ENCODE measurements around the gene ABCC4.

Gene ABCC4

GRCh38 chr13:95044452-95045205 is 256.6 kb downstream of the ABCC4 start:
- no peak for DNase-seq (ENCODE audit: low spot score)

- DNase-seq (ENCODE audit: low spot score): no peak
Observed at GRCh38 chr13:95039415-95039814, 261.8 kb downstream of the ABCC4 start.

GRCh38 chr13:95038949-95039348 is 262.3 kb downstream of the ABCC4 start:
- DNase-seq (ENCODE audit: low spot score): no peak

GRCh38 chr13:95035311-95036109 is 265.7 kb downstream of the ABCC4 start:
- no peak for DNase-seq (ENCODE audit: low spot score)

GRCh38 chr13:95033890-95034289 is 267.4 kb downstream of the ABCC4 start:
- no peak for DNase-seq (ENCODE audit: low spot score)

GRCh38 chr13:95032121-95032520 is 269.1 kb downstream of the ABCC4 start:
- no peak for DNase-seq (ENCODE audit: low spot score)

- no peak for DNase-seq (ENCODE audit: low spot score)
Observed at GRCh38 chr13:95030821-95031343, 270.4 kb downstream of the ABCC4 start.

GRCh38 chr13:95027638-95028037 is 273.6 kb downstream of the ABCC4 start:
- DNase-seq (ENCODE audit: low spot score): no peak

GRCh38 chr13:95025116-95025515 is 276.1 kb downstream of the ABCC4 start:
- no peak for DNase-seq (ENCODE audit: low spot score)

- DNase-seq (ENCODE audit: low spot score): no peak
Observed at GRCh38 chr13:95023405-95023804, 277.8 kb downstream of the ABCC4 start.

GRCh38 chr13:95020298-95020987 is 280.8 kb downstream of the ABCC4 start:
- no peak for DNase-seq (ENCODE audit: low spot score)

GRCh38 chr13:95019886-95020285 is 281.4 kb downstream of the ABCC4 start:
- no peak for DNase-seq (ENCODE audit: low spot score)

GRCh38 chr13:95007322-95007721 is 293.9 kb downstream of the ABCC4 start:
- DNase-seq (ENCODE audit: low spot score): no peak

- DNase-seq (ENCODE audit: low spot score): no peak
Observed at GRCh38 chr13:95005300-95005699, 296.0 kb downstream of the ABCC4 start.

GRCh38 chr13:95003019-95003813 is 298.0 kb downstream of the ABCC4 start:
- no peak for DNase-seq (ENCODE audit: low spot score)

GRCh38 chr13:95002126-95002525 is 299.1 kb downstream of the ABCC4 start:
- DNase-seq (ENCODE audit: low spot score): no peak

GRCh38 chr13:94999871-95000270 is 301.4 kb downstream of the ABCC4 start:
- no peak for DNase-seq (ENCODE audit: low spot score)

GRCh38 chr13:94997126-94997525 is 304.1 kb downstream of the ABCC4 start:
- no peak for DNase-seq (ENCODE audit: low spot score)

GRCh38 chr13:94996445-94996844 is 304.8 kb downstream of the ABCC4 start:
- DNase-seq (ENCODE audit: low spot score): no peak

- no peak for DNase-seq (ENCODE audit: low spot score)
Observed at GRCh38 chr13:94994506-94994905, 306.7 kb downstream of the ABCC4 start.

- DNase-seq (ENCODE audit: low spot score): no peak
Observed at GRCh38 chr13:94993616-94994015, 307.6 kb downstream of the ABCC4 start.

All from LoVo (cell line).